Measurements from ENCODE around the gene MAGEB1. TPM values are rescaled to one million over a fixed set of nuclear protein-coding genes. Genes with fewer than 3 reads are reported as not detected.

Gene MAGEB1
- total RNA-seq, 1 experiment from 2014 or later: not detected

GRCh38 chrX:30283456-30284200, 36.7 kb downstream of the MAGEB1 start:
- POLR2A ChIA-PET: interaction anchor here (1.0 kb wide), 1 partner anchor 19 kb away, joined by 3 read pairs; no protein-coding TSS in a partner anchor
- peak overlapping the region; percentile 92 for H3K27ac Mint-ChIP-seq (ENCODE audit: low read depth, unreplicated experiment)
- H3K4me1 Mint-ChIP-seq (ENCODE audit: insufficient read depth, unreplicated experiment): peaks cover 12% of the 10 kb centered on the region
- CTCF ChIA-PET: interaction anchor here (0.6 to 0.9 kb wide), 3 partner anchors 12 to 230 kb away, joined by 3 to 4 read pairs (median 4); no protein-coding TSS in a partner anchor
- DNase-seq (ENCODE audit: unreplicated experiment): peak; percentile 90
- H3K27me3 Mint-ChIP-seq (ENCODE audit: insufficient read depth, unreplicated experiment): no peaks in the 10 kb centered on the region
- H3K4me3 Mint-ChIP-seq (ENCODE audit: unreplicated experiment): peak overlapping the region; percentile 7
- BruUV-seq (replicated peaks): no TSS peak
- no peaks in the 10 kb centered on the region for H3K36me3 Mint-ChIP-seq (ENCODE audit: insufficient read depth, unreplicated experiment)
- no peaks in the 10 kb centered on the region for H3K9me3 Mint-ChIP-seq (ENCODE audit: unreplicated experiment)
- intact Hi-C loops (cut with micrococcal nuclease): no loop called here
- no peak for TF ChIP-seq CTCF (IDR thresholded peaks at IDR 0.05; ENCODE audit: unreplicated experiment)

- DNase-seq (ENCODE audit: unreplicated experiment): no peak
- BruUV-seq (replicated peaks): no TSS peak
- peaks cover 10% of the 10 kb centered on the region for H3K4me1 Mint-ChIP-seq (ENCODE audit: insufficient read depth, unreplicated experiment)
- peaks cover 49% of the 10 kb centered on the region for H3K27me3 Mint-ChIP-seq (ENCODE audit: insufficient read depth, unreplicated experiment)
- H3K36me3 Mint-ChIP-seq (ENCODE audit: insufficient read depth, unreplicated experiment): no peaks in the 10 kb centered on the region
- no peaks in the 10 kb centered on the region for H3K9me3 Mint-ChIP-seq (ENCODE audit: unreplicated experiment)
- intact Hi-C loops (cut with micrococcal nuclease): no loop called here
- ChIA-PET POLR2A (interaction anchor here (0.9 kb wide), 1 partner anchor 9 kb away, joined by 3 read pairs; no protein-coding TSS in a partner anchor), CTCF (no interaction called here)
- H3K27ac Mint-ChIP-seq (ENCODE audit: low read depth, unreplicated experiment): no peak overlapping the region
- no peak overlapping the region for H3K4me3 Mint-ChIP-seq (ENCODE audit: unreplicated experiment)
- no peak for TF ChIP-seq CTCF (IDR thresholded peaks at IDR 0.05; ENCODE audit: unreplicated experiment)
These were observed 49.7 kb downstream of the MAGEB1 start for GRCh38 chrX:30296408-30297254.

- CTCF ChIA-PET: interaction anchor here (0.6 to 1.8 kb wide), 8 partner anchors 14 to 213 kb away, joined by 3 to 7 read pairs (median 4); no protein-coding TSS in a partner anchor
- BruUV-seq (replicated peaks): no TSS peak
- POLR2A ChIA-PET: interaction anchor here (2.3 kb wide), 1 partner anchor 16 kb away, joined by 9 read pairs; no protein-coding TSS in a partner anchor
- Mint-ChIP-seq H3K9me3 (ENCODE audit: unreplicated experiment) (no peaks in the 10 kb centered on the region), H3K36me3 (ENCODE audit: insufficient read depth, unreplicated experiment) (no peaks in the 10 kb centered on the region), H3K27me3 (ENCODE audit: insufficient read depth, unreplicated experiment) (peaks cover 37% of the 10 kb centered on the region), H3K27ac (ENCODE audit: low read depth, unreplicated experiment) (peak overlapping the region; percentile 24), H3K4me1 (ENCODE audit: insufficient read depth, unreplicated experiment) (peaks cover 23% of the 10 kb centered on the region), H3K4me3 (ENCODE audit: unreplicated experiment) (no peak overlapping the region)
- TF ChIP-seq CTCF (IDR thresholded peaks at IDR 0.05; ENCODE audit: unreplicated experiment): no peak
- intact Hi-C loops (cut with micrococcal nuclease): no loop called here
- DNase-seq (ENCODE audit: unreplicated experiment): no peak
These were observed 54.3 kb downstream of the MAGEB1 start for GRCh38 chrX:30301208-30301607.

Other genes with a start within 250 kb of the MAGEB1 start
- not detected in 2 replicates for gene MAGEB2, start 31.6 kb upstream of the MAGEB1 start, total RNA-seq (2022)
- not detected in 2 replicates for gene MAGEB3, start 16.5 kb upstream of the MAGEB1 start, total RNA-seq (2022)
- not detected in 2 replicates for gene MAGEB4, start 5.1 kb upstream of the MAGEB1 start, total RNA-seq (2022)
- gene NR0B1, start 62.2 kb downstream of the MAGEB1 start, total RNA-seq (2022): not detected in 2 replicates

All from MCF 10A (cell line).